Duodenal mucosa (tissue), 2 donors: ENCODE results near the gene RUNDC3A.
"Not testable (repeated sequence)": the region's sequence is repeated elsewhere in the genome, so short reads cannot be mapped to it uniquely, and the experiment has no call there.

Experiments
- H3K27ac ChIP-seq: one replicate; pipeline ENCODE4 v1.7.0; 2013; ENCODE audit warnings: low read depth, low read length
- H3K27me3 ChIP-seq, 2 donors: one replicate each; pipeline ENCODE4 v1.7.0; 2013; ENCODE audit warnings: low read length in 2 of 2, control low read depth in 1 of 2; ENCODE audit not compliant: insufficient read depth in 2 of 2, control insufficient read depth in 1 of 2
- H3K36me3 ChIP-seq, 2 donors: one replicate each; pipeline ENCODE4 v1.7.0; 2013; ENCODE audit warnings: low read length in 2 of 2, control low read depth in 1 of 2; ENCODE audit not compliant: insufficient read depth in 2 of 2, control insufficient read depth in 1 of 2
- H3K4me1 ChIP-seq, 2 donors: one replicate each; pipeline ENCODE4 v1.7.0; 2013; ENCODE audit warnings: low read length in 2 of 2, control low read depth in 1 of 2; ENCODE audit not compliant: insufficient read depth in 2 of 2, control insufficient read depth in 1 of 2
- H3K4me3 ChIP-seq, 2 donors: one replicate each; pipeline ENCODE4 v1.7.0; 2013; ENCODE audit warnings: low read length in 2 of 2, low read depth in 1 of 2
- H3K9ac ChIP-seq, 2 donors: one replicate each; pipeline ENCODE4 v1.7.0; 2013; ENCODE audit warnings: low read length in 2 of 2, low read depth in 1 of 2
- H3K9me3 ChIP-seq, 2 donors: one replicate each; pipeline ENCODE4 v1.7.0; 2013; ENCODE audit warnings: low read length in 2 of 2, control low read depth in 1 of 2; ENCODE audit not compliant: control insufficient read depth in 1 of 2

Gene RUNDC3A

DNA sequence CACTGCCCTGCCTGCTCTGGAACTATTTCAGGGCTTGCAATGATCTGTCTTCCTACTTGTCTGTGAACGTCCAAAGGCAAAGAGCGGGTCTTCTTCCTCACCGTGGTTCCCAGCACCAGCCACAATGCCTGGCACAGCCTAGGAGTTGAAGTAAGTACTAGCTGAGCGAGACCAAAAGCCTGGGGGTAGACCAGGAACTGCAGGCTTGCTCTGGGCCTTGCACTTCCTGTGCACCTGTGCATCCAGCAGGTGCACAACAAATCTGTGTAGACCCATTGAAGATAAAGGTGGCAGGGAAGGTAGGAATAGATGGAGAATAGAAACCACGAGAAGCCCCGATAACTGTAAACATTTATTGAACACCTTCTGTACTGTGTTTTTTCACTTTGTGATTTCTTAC is 50.6 kb downstream of the RUNDC3A start:
- Histone ChIP-seq H3K27ac (no peak overlapping the region), H3K4me1 (no peaks in the 10 kb centered on the region), H3K36me3 (no peaks in the 10 kb centered on the region), H3K9me3 (no peaks in the 10 kb centered on the region), H3K4me3 (no peak overlapping the region), H3K27me3 (peaks cover 13 to 18% of the 10 kb centered on the region in 2 donors), H3K9ac (no peak overlapping the region)

DNA sequence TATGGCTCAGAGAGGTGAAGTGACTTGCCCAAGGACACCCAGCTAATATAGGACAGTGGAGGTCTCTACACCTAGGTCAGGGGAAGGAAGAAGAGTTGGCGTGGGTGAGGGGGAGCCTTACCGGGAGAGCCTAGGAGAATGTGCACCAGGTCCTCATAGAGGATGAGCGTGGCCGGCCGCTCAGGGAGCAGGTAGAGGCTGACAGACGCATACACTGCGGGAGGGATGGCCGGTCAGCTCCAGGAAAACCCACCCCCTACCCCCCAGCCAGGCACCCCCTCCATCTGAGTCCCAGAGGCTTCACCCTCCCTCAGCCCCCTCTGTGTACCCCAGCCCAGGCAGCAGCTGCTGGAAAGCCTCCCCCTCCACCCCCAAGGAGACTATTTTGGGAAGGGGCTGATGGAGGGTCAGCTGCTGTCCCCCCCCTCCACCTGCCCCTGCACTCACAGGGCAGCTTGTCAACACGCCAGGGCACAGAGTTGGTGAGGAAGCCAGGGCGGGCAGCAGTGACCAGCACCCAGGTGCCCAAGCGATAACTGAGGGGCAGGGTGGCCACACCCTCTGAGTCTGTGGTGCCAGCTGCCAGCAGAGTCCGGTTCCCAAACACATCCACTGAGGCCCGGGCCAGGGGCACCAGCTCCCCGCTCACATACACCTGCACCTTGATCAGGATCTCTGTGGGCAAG is 51.2 kb downstream of the RUNDC3A start:
- Histone ChIP-seq H3K27ac (no peak overlapping the region), H3K9me3 (no peaks in the 10 kb centered on the region), H3K4me3 (no peak overlapping the region)

DNA sequence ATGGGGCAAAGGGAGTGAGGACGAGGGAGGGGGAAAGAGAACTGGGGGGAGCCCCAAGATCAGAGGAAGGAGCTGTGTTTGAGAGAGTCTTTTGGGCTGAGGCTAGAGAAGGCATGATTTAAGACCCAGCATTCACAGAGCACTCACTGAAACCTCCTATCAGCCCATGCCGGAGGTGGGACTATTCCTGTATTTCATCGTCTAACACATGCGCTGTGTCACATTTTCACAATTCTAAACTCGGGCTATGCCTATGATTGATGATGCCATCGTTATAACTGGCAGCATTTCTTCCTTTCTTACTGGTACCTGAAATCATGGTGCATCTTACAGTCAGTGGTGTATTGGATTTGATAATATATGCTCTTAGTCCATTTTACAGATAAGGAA is 51.7 kb downstream of the RUNDC3A start:
- Histone ChIP-seq H3K9me3 (no peaks in the 10 kb centered on the region), H3K4me1 (no peaks in the 10 kb centered on the region), H3K27ac (no peak overlapping the region), H3K36me3 (no peaks in the 10 kb centered on the region), H3K4me3 (no peak overlapping the region), H3K9ac (no peak overlapping the region), H3K27me3 (peaks cover 13 to 21% of the 10 kb centered on the region in 2 donors)

More for the DNA sequence above, 51.2 kb downstream of the RUNDC3A start:
- Histone ChIP-seq H3K27me3 (peaks cover 13 to 18% of the 10 kb centered on the region in 2 donors), H3K4me1 (no peaks in the 10 kb centered on the region), H3K9ac (no peak overlapping the region), H3K36me3 (no peaks in the 10 kb centered on the region)

DNA sequence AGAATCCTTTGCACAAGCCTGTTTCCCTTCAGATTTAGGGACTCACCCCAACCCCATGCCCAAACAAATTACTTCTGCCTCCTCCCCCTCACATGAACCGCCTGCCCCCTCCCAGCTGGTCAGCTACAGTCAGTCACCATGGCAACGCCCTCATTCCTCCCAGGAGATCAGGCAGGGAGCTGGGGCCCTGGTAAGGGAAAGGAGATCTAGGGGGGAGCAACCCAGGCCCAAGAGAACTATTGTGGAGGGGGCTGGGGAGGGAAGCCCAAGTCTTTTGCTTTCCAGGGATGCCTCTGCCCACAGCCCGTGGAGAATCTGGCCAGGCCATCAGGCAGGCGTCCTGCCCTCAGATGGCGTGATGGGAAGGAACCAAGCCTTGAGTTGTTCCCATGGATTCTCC is 52.4 kb downstream of the RUNDC3A start:
- no peak overlapping the region for H3K27ac ChIP-seq
- H3K4me1 ChIP-seq: no peaks in the 10 kb centered on the region
- H3K9ac ChIP-seq: no peak overlapping the region
- H3K4me3 ChIP-seq: no peak overlapping the region
- H3K9me3 ChIP-seq: no peaks in the 10 kb centered on the region
- no peaks in the 10 kb centered on the region for H3K36me3 ChIP-seq
- H3K27me3 ChIP-seq: peaks cover 13 to 21% of the 10 kb centered on the region in 2 donors

DNA sequence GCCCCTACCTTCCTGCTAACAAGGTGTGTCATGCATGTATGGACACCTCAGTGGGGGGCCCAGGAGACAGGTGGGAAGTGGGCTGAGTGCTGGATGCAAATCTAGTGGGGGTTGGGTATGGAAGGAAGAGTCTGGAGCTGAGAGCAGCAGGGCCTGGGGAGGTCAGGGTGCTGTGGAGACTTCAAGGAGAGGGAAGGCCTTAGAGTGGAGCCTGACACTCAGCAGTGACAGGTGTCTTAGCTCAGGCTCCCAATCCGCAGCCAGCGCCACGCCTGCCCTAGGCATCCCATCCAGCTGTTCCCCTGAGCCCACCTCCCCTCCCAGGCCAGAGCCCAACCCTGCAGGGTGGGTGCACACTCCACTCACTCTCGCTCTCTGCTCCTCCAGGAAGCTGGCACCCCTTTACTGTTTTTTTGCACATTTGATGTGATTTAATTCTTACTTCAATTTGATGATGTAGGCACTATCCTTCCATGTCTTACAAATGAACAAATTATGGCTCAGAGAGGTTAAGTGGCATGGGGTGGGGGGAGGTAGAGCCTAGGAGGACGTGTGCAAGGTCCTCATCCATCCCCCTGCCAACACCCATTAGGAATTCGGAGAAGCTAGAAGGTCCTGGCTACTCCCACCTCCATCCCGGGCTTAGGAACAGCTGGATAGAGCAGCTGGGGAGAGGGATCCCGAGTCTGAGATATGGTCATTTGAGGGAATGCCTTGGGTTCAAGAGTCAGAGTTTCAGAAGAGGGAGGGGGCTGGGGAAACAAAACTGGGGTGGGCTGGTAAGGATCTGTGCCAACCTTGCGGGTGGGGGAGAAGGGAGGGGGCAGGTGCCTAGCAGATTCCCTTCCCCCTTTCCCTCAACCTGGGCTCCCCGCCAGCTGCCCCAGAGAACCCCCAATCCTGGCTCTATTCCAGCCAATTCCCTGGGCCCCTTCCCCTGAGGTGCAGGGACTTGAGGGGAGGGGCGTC is 53.2 kb downstream of the RUNDC3A start:
- Histone ChIP-seq H3K36me3 (no peaks in the 10 kb centered on the region), H3K27ac (no peak overlapping the region), H3K27me3 (peaks cover 13 to 27% of the 10 kb centered on the region in 2 donors), H3K4me3 (no peak overlapping the region), H3K9ac (no peak overlapping the region), H3K4me1 (no peaks in the 10 kb centered on the region), H3K9me3 (no peaks in the 10 kb centered on the region)

DNA sequence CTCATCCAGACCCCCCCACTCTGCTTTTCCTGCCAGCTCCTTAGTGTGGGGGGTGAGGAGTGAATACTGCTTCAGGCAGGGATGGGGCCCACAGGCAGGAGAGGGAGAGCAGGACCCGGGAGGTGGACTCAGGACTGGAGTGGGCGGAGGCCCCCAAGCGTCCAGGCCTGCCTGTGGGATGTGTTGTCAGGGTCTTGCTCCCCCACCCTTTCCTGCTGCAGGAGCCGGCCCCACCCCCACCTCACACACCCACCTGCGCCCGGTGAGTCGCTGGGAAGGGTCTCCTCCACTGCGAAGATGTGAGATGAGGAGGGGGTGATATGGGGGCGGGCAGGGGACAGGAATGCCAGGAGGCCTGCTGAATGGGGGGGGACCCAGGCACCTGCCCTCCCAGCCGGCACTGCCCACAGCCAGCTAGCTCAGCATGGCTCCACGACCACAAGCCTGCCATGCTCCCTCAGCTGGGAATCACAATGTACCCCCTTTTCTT is 54.1 kb downstream of the RUNDC3A start:
- Histone ChIP-seq H3K36me3 (no peaks in the 10 kb centered on the region), H3K27ac (no peak overlapping the region), H3K4me3 (no peak overlapping the region), H3K4me1 (no peaks in the 10 kb centered on the region), H3K9me3 (no peaks in the 10 kb centered on the region), H3K27me3 (peaks cover 13 to 27% of the 10 kb centered on the region in 2 donors), H3K9ac (no peak overlapping the region)

DNA sequence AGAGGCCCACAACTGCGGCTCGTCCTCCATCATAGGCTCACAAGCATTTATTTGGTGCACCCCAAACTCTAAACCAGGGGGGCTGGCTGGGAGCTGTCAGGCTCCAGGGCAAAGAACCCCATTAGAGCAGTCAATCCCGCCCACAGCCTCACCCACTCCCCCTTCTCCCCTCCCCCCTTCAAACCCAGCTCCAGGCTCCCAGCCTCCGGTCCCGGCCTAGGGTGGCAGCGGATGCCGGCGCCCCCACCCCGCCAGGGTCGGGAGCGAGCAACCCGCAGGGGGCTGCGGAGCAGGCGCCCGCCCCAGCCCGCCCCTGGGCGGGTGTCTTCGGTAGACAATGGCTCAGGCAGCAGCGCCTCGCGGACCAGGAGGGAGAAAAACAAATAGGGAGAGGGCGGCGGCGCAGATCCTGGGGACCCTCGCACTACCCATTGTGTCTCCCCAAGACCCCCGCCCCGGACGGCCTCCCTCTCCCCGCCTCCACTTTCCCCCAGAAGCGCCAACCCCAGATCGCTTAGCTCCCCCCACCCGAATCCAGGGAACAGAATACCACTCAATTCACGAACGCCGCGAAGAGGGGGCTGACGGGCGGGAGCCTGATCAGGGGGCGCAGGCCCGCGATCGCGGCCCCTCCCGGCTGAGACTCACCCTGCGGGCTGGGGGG is 54.7 kb downstream of the RUNDC3A start:
- no peak overlapping the region for H3K9ac ChIP-seq
- peaks cover 13 to 29% of the 10 kb centered on the region in 2 donors for H3K27me3 ChIP-seq
- no peak overlapping the region for H3K27ac ChIP-seq

DNA sequence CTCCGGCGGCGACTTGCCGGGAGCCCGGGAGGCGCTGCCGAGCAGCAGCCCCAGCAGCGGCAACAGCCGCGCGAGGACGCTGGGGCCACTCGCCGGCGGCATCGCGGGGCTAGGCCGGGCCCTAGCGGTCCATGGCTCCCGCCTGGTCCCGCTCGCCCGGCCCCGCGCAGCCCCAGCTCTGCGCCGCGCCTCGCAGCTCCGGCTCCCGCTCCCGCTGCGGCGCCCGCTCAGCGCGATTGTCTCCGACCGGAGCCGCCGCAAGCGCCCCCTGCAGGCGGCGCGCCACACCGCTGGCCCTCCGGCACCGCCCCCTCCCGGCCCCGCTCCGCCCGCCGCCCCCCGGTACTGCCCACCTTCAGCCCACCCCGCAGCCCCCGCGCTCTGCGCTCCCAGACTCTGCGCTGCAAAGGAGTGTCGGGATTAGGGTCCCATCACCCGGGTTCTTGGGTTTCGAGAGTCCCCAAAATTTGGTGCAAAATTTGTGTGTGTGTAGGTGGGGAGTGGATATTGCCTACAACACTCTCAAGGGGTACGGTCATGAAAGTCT is 55.3 kb downstream of the RUNDC3A start, which contains the start of gene FAM171A2:
Gene FAM171A2, minus strand, starts transcription at position 241 of the 547 bp plus-strand sequence. Its CDS starts 139 bp downstream, at position 102.
- Histone ChIP-seq H3K9ac (no peak within 1 kb of the TSS), H3K4me1 (no peaks in the 10 kb centered on the region), H3K9me3 (no peaks in the 10 kb centered on the region), H3K4me3 (peak within 1 kb of the TSS; percentile 47 to 55), H3K36me3 (no peaks in the 10 kb centered on the region), H3K27ac (no peak within 1 kb of the TSS), H3K27me3 (peaks cover 13 to 28% of the 10 kb centered on the region in 2 donors)

More for the DNA sequence above, 54.7 kb downstream of the RUNDC3A start:
- H3K9me3 ChIP-seq: no peaks in the 10 kb centered on the region
- no peaks in the 10 kb centered on the region for H3K36me3 ChIP-seq
- peak overlapping the region; percentile 47 to 55 for H3K4me3 ChIP-seq
- no peaks in the 10 kb centered on the region for H3K4me1 ChIP-seq

DNA sequence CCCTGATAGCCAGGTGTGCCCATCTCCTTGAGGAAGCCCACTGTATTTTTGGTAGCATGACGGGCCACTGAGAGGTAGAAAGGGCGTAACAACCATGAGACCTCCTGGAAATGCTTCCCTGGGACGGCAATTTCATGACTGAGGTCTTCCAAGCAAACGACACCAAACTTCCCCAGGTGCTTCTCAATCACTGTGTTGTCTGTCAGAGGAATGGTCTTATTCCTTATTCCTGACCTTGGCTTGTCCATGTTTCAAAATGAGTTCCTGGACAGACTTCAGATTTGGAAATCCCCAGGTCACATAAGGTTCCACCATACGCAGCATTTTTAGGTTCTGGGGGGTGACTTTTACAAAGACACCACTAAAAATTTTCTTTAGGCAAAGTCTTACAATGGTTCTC is 56.6 kb downstream of the RUNDC3A start:
- H3K9ac ChIP-seq, H3K36me3 ChIP-seq, H3K4me1 ChIP-seq, H3K4me3 ChIP-seq, H3K9me3 ChIP-seq, H3K27ac ChIP-seq: not testable (repeated sequence)
- peaks cover 13 to 24% of the 10 kb centered on the region in 2 donors for H3K27me3 ChIP-seq
